ENCODE results near the gene TEKT3.

TEKT3 gene

DNA sequence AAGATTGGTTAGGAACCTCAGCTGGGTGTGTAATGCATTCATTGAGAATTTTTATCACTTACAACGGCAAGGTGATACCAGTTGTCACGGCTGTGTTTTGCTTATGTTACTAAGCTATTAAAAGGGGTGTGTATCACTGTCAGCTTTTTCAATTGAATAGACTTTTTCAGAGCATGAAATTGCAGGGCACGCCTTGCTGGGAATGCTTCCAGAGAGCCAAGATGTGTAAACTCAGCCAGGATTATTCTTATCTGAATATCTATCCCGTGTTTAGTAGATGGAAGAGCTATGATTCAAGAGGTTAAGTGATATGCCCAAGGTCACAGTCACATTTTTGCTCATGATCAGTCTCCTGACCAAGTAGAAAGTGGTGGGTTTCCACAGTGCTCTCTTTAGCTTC, 6.6 kb upstream of the TEKT3 start:
- FAIRE-seq, result no peak

GRCh38 chr17:15346066-15346595, 4.7 kb upstream of the TEKT3 start:
- no peak for FAIRE-seq

DNA sequence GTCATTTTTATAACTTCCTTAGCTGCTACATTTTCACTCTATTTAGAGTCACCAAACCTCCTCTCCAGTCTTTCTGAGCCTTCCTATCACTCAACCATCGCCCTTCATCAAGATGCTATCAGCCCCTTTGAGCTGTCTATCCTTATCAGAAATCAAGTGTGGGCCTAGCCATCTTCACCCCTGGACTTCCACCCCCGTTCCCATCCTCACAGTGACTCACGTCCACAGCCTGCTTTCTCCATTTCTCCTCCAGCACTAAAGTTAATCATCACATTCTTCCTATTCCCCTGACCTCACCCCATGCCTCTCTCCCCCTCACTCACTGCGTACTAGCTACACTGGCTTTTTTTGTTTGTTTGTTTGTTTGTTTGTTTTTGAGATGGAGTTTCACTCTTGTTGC, 2.4 kb upstream of the TEKT3 start:
- FAIRE-seq, result no peak

DNA sequence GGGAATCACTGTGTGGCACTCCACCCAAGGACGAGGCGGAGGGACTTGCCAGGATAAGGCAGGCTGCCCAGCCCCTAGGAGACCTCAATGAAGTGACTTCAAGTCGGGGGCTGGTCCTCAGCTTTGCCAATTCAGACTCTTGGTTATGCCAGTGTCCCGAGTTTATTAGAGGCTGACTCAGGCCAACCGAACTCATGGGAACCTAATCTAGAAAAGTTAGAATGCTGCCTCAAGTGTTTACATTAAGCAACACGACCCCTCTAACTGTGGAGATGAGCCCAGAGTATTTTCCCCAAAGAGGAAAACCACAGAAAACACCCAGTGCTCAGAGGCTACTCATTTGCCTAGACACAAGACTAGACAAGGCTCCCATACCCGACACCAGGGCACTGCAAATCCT, 1.1 kb upstream of the TEKT3 start:
- FAIRE-seq, result no peak

- no peak for FAIRE-seq
These were observed 569 bp upstream of the TEKT3 start for GRCh38 chr17:15341966-15342365.

DNA sequence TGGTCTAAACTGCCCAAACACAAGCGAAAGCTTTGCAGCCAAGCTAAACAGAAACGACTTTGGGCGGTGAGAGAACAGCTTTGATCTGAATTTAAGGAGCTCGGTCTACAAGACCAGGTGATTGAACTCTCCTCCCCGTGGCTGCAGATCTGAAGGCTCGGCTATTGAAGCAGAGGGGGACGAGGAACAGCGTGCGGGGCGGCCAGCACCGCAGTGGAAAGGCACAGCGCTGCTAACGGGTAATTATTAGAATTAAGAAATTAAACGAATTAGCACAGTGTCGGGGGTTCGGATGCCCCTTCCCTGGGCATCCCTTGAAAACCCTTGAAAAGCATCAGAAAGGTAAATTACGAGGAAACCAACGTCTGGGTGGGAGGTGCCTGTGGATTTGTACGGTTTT, 431 bp downstream of the TEKT3 start:
- FAIRE-seq, result no peak

DNA sequence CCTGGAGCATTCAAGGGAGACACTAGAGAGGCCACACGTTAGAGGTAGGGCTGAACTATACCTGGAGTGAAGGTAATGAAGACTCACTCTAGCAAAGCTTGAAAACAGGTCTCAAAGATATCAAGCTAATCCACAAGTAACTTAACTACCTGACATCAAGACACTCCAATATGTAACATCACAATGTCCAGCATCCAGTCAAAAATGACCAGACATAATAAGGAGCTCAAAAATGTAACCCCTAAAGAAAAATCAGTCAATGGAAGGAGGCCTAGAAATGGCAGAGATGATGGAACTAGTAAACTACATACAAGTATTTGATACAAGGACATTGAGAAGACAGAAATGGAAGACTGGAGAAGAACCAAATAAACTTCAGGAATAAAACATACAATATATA, 6.0 kb downstream of the TEKT3 start:
- no peak for FAIRE-seq

GRCh38 chr17:15334266-15334665, 7.1 kb downstream of the TEKT3 start:
- FAIRE-seq, result no peak

DNA sequence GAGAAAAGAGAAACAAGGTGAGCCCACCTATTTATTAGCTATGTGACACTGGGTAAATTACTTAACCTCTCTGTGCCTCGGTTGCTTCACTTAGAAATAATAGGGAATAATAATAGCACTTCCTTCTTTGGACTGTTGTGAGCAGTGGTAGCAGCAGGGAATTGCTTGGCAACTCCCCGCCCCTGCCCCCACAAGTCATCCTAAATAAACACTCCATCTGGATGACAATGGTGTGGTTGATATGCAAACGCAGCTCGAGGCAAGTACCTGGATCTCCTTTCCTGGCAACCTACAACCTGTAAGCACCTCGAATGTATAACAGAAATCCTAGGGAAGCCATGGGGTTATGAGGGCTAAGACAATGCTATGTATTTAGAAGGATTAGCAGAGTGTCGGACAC, 9.1 kb downstream of the TEKT3 start:
- FAIRE-seq, result no peak

DNA sequence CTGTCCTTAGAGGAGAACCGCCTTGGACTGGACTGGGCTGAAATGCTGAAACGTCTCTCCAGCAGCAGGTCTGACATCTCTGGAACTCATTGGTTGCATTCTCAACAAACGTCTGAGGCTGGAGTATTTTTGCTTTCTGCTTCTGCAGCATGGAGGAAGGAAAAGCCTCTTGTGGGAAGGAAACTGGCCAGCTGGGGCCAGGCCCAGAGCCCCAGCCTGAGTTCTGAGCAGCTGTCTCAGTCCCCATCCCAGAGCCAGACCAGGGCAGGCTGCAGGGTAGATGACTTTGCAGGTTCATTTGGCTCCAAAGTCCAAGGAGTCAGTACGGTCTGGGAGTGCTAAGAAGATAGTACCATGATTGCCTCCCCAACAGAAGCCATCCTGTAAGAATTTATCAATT, 18.3 kb downstream of the TEKT3 start:
- no peak for FAIRE-seq

- FAIRE-seq, result no peak
These were observed 19.7 kb downstream of the TEKT3 start for GRCh38 chr17:15321556-15322251.

- no peak for FAIRE-seq
These were observed 21.9 kb downstream of the TEKT3 start for GRCh38 chr17:15319452-15320010.

DNA sequence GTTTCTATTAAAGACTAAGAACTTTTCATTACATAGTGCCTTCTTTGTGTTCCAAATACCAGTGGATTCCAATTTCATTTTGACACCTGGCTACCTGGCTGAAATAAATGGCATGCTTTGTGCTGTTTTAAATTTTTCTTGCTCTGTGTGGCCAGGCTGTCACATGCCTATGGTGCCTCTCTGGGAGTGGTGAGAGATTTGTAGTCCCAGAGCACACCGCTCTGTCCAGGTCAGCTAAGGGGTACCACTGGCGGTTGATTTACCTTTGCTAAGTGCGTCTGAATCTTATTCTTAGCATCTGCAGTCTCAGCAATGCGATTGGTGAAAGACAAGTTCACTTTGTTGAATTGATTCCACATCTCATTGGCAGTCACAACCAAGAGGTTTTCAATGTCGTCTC, 29.4 kb downstream of the TEKT3 start:
- no peak for FAIRE-seq

- no peak for FAIRE-seq
These were observed 31.6 kb downstream of the TEKT3 start for GRCh38 chr17:15309793-15310192.

DNA sequence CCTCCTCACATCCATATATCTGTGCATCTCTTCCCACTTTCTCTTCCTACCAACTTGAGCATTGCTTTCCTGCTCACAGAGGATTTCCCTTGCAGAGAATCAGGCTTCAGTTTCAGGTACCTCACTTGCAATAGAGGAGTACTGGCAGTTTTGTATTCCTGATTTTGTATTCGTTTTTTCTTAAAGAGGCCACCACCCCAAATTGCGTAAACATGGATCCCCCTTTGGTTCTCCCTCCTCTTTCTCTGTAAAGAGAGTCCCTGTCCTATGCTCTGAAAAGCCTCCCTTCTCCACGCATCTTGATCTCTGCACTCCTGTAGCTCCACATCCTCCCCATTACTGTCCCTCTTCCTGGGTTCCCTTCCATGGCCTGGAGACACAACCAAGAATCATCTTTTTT, 32.2 kb downstream of the TEKT3 start:
- no peak for FAIRE-seq

- FAIRE-seq, result no peak
These were observed 32.6 kb downstream of the TEKT3 start for GRCh38 chr17:15308758-15309157.

DNA sequence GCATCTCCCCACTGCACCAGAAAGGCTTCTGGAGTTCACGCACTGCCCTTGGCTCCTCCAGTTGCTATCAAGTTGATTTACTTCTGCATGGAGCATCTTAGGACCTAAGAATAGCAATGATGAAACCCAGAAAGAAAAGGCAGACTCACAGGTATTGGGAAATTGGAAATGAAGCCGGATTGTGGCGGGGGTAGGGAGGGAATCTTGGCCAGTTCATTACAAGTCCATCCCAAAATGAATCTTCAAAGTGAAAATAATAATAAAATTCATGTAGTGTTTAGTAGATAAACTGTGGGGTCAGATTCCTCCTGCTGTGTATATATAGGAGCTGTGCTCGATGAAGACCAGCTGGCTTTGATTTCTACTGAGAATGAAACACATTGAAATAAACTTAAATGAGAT, 33.7 kb downstream of the TEKT3 start:
- no peak for FAIRE-seq

- FAIRE-seq, result no peak
These were observed 37.5 kb downstream of the TEKT3 start for GRCh38 chr17:15303851-15304250.

DNA sequence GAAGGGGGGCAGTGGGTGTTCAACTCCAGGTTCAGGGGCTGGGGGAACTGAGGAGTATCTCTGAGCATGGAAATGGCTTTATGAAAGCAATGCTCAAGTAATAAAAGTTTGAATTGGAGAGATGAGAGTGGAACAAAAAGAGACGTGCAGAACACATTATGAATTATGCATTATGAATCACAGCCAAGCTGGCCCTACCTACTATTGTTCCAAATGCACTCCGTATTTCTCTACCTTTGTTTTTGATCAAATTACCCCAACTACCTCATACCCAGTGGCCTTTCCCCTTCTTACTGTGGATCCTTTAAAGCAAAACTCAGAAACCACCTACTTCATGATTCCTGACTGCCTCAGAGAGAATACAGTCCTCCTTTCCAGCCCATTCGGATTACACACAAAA, 38.1 kb downstream of the TEKT3 start:
- no peak for FAIRE-seq

DNA sequence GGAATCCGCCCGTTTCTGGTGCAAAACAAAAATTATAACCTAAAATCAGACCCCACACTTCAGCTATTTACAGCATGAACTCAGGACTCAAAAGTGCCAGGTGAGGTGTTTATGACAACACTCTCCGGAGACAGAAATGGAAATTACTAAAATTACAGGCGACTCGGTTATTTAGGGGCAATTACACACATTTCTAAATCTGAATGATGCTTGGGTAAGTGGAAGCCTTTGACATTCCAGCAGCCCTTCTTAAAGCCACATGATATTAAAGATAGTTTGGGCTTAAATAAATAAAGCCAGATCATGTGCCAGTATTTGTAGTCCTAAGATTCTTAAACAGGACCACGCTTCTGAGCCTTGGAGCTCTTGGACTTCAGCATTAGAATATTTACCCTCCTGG, 39.6 kb downstream of the TEKT3 start:
- no peak for FAIRE-seq

GRCh38 chr17:15298176-15298575, 43.2 kb downstream of the TEKT3 start:
- no peak for FAIRE-seq

GRCh38 chr17:15293558-15293957, 47.8 kb downstream of the TEKT3 start:
- no peak for FAIRE-seq

DNA sequence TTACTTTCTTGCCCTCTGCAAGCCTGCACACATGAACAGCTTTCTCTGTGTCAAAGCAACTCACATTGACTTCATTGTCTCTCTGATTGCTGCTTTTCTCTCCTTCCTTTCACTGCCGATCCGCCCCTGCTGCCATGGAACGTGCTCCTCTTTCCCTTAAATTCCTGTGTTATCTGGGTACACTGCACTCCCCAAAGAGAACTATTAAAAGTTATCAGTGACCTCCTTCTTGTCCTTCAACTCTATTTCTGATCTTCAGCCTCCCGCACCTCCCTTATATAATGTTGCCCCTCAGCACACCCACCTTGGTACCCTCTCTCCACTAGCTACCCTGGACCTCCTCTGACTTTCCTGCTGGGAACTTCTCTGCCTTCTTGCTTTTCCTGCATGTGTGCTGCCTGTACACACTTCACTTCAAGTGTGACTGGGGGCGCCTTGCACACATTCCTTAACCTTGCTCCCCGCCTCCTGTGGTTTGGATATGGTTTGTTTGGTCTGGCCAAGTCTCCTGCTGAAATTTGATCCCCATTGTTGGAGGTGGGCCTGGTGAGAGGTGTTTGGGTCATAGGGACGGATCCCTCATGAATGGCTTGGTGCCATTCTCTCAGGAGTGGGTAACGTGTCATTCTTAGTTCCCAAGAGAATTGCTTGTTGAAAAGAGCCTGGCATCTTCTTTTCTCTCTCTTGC, 49.6 kb downstream of the TEKT3 start:
- no peak for FAIRE-seq

GRCh38 chr17:15290605-15291004, 50.8 kb downstream of the TEKT3 start:
- FAIRE-seq, result no peak

Data from TTC549 (cell line).